A673 (cell line): Measurements from ENCODE around the gene PER2.

Experiments used
- CTCF ChIP-seq: fragments of 300-800, 200-600 bp; sonication (generic); conservative IDR thresholded peaks from 2 replicates; pipeline ENCODE4 v1.5.1; 2017; ENCODE audit warnings: low read depth, mild to moderate bottlenecking, antibody characterized with exemption, low read length, moderate library complexity, mixed read lengths
- EZH2 ChIP-seq: fragments of 200-600 bp; sonication (generic); IDR thresholded peaks from 2 replicates; pipeline ENCODE4 v1.6.1; 2017; ENCODE audit warnings: borderline replicate concordance, low read depth, mild to moderate bottlenecking, mixed read lengths, antibody characterized with exemption, low read length; ENCODE audit not compliant: poor library complexity, severe bottlenecking

- TF ChIP-seq CTCF (no peak), EZH2 (no peak)
Observed at GRCh38 chr2:238331916-238332315, 43.5 kb upstream of the PER2 start.
